22Rv1 (cell line): ENCODE data around the gene ANO10.

ENCODE experiments used
- ZFX ChIP-seq: fragments of 450-650 bp; IDR thresholded peaks from 2 replicates; pipeline ENCODE4 v1.6.1; 2017; ENCODE audit warnings: antibody characterized with exemption, borderline replicate concordance
- TF ChIP-seq, protein P1 (sequence below): fragments of 450-650 bp; IDR thresholded peaks from 2 replicates; pipeline ENCODE4 v1.5.1; 2017; ENCODE audit warnings: mild to moderate bottlenecking

DNA sequence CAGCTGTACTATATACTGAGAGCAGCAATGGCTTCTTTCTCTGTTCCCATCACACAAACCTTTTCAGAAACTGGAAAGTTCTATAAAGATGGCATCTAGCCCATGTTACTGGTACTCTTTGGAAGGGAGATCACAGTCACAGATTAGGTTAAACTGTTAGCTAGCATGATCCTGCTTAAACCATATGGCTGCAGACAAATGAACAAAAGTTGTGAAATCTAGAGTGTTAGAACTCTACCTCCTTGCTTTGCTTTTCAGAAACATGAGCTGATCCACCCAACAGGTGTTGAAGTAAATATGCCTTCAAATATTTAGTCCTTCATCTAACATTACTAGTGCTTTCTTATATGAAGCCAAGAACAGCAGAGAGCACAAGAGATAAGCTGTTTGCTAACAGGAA lies 232.9 kb downstream of the ANO10 start:
- TF ChIP-seq, protein P1, sequence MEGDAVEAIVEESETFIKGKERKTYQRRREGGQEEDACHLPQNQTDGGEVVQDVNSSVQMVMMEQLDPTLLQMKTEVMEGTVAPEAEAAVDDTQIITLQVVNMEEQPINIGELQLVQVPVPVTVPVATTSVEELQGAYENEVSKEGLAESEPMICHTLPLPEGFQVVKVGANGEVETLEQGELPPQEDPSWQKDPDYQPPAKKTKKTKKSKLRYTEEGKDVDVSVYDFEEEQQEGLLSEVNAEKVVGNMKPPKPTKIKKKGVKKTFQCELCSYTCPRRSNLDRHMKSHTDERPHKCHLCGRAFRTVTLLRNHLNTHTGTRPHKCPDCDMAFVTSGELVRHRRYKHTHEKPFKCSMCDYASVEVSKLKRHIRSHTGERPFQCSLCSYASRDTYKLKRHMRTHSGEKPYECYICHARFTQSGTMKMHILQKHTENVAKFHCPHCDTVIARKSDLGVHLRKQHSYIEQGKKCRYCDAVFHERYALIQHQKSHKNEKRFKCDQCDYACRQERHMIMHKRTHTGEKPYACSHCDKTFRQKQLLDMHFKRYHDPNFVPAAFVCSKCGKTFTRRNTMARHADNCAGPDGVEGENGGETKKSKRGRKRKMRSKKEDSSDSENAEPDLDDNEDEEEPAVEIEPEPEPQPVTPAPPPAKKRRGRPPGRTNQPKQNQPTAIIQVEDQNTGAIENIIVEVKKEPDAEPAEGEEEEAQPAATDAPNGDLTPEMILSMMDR = no peak
- no peak for TF ChIP-seq ZFX
